OCI-LY1 (cell line): ENCODE results near the gene CCDC18.

Experiments used
- H2AFZ ChIP-seq: fragments of 200-600 bp; sonication (generic), shearing (Covaris generic); 2 replicates; pipeline ENCODE4 v1.6.0; 2014; ENCODE audit warnings: antibody characterized with exemption, mild to moderate bottlenecking, low read length
- H3F3A ChIP-seq: fragments of 200-600 bp; sonication (generic), shearing (Covaris generic); 2 replicates; pipeline ENCODE4 v1.6.0; 2014; ENCODE audit warnings: mild to moderate bottlenecking, antibody characterized with exemption, low read length, moderate library complexity; ENCODE audit not compliant: insufficient read depth
- H3K27ac ChIP-seq: fragments of 200-600 bp; sonication (generic); 2 replicates; pipeline ENCODE4 v1.5.1; 2014; ENCODE audit warnings: low read length, mixed run types, mild to moderate bottlenecking, low read depth; ENCODE audit not compliant: poor library complexity, severe bottlenecking
- H3K27me3 ChIP-seq: fragments of 200-600 bp; sonication (generic); 2 replicates; pipeline ENCODE4 v1.6.0; 2014; ENCODE audit warnings: antibody characterized with exemption, mild to moderate bottlenecking, low read length, moderate library complexity; ENCODE audit not compliant: insufficient read depth
- H3K36me3 ChIP-seq: fragments of 200-600 bp; sonication (generic); 2 replicates; pipeline ENCODE4 v1.6.1; 2014; ENCODE audit warnings: mild to moderate bottlenecking, antibody characterized with exemption, low read length, moderate library complexity, mixed read lengths; ENCODE audit not compliant: insufficient read depth
- H3K4me1 ChIP-seq: fragments of 200-600 bp; sonication (generic); 2 replicates; pipeline ENCODE4 v1.5.1; 2014; ENCODE audit warnings: mild to moderate bottlenecking, low read length, moderate library complexity; ENCODE audit not compliant: insufficient read depth, severe bottlenecking
- H3K4me2 ChIP-seq: fragments of 200-600 bp; sonication (generic), shearing (Covaris generic); 2 replicates; pipeline ENCODE4 v1.6.1; 2014; ENCODE audit warnings: low read length
- H3K4me3 ChIP-seq: fragments of 200-600 bp; sonication (generic); 2 replicates; pipeline ENCODE4 v1.5.1; 2014; ENCODE audit warnings: low read length, low read depth, mild to moderate bottlenecking, mixed read lengths; ENCODE audit not compliant: poor library complexity, severe bottlenecking
- H3K79me2 ChIP-seq: fragments of 200-600 bp; shearing (Covaris generic); 2 replicates; pipeline ENCODE4 v1.6.1; 2016; ENCODE audit warnings: mixed run types, low read length, mixed read lengths; ENCODE audit not compliant: insufficient read depth
- H3K9ac ChIP-seq: fragments of 200-600 bp; sonication (generic), shearing (Covaris generic); 2 replicates; pipeline ENCODE4 v1.6.1; 2014; ENCODE audit warnings: mild to moderate bottlenecking, low read length, mixed read lengths
- H3K9me2 ChIP-seq: fragments of 200-600 bp; sonication (generic), shearing (Covaris generic); 2 replicates; pipeline ENCODE4 v1.6.1; 2014; ENCODE audit warnings: low read depth, mild to moderate bottlenecking, low read length, mixed read lengths
- H3K9me3 ChIP-seq: fragments of 200-600 bp; shearing (Covaris generic); 2 replicates; pipeline ENCODE4 v1.6.1; 2014; ENCODE audit warnings: low read length, mixed read lengths
- H4K20me1 ChIP-seq: fragments of 200-600 bp; sonication (generic), shearing (Covaris generic); 2 replicates; pipeline ENCODE4 v1.6.0; 2016; ENCODE audit warnings: mild to moderate bottlenecking, low read length; ENCODE audit not compliant: insufficient read depth
- EZH2 ChIP-seq: fragments of 200-600 bp; sonication (generic), shearing (Covaris generic); IDR thresholded peaks from 2 replicates; pipeline ENCODE4 v1.8.0; 2017; ENCODE audit warnings: borderline replicate concordance, mixed run types, mild to moderate bottlenecking, antibody characterized with exemption, low read length, moderate library complexity, mixed read lengths
- TF ChIP-seq, protein P1 (sequence below): fragments of 200-600 bp; sonication (generic), shearing (Covaris generic); IDR thresholded peaks from 2 replicates; pipeline ENCODE4 v1.5.1; 2017; ENCODE audit warnings: mild to moderate bottlenecking, antibody characterized with exemption, low read length, moderate library complexity, mixed read lengths

Gene CCDC18

DNA sequence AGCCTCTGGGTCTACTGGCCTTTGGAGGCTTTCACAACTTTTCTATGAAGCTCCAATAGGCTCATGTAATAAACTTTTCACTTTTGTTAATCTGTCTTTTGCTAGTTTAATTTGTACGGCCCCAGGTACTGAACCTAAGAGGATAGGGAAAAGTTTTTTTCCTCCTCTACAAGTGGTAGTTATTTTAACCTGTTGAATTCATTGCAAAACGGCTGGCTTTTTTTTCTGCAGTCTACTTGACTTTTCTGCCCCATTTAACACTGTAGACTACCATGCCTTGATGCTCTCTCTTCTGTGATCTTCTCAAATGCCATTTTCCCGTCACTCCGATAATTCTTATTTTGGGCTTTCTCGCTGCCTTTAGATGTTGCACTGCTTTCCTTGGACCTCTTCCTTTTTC is 121.6 kb downstream of the CCDC18 start:
- H3K9me2 ChIP-seq, result no peaks in the 10 kb centered on the region

DNA sequence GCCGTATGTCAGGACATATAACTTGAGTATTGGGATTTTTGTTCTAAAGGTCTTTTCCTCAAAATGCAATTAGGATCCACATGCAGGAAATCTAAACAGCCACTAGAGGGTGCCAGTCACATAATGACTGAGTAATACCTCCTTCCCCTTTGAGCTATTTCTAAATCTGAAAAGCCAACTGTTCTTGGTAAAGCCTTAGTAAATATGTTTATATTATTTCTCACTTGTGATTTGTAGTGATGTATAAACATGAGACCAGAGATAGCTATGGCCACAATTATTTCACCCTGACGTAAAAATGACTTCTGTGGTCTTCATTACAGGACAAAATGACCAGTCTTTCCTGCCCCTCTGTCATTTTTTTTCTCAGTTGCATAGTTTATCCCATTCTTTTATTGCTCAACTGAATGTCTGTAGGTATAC is 124.2 kb downstream of the CCDC18 start:
- H3K9ac ChIP-seq, result no peak overlapping the region
- no peaks in the 10 kb centered on the region for H3K79me2 ChIP-seq
- no peaks in the 10 kb centered on the region for H3K27me3 ChIP-seq
- H3K27ac ChIP-seq, result no peak overlapping the region
- no peak overlapping the region for H2AFZ ChIP-seq
- H3F3A ChIP-seq, result no peaks in the 10 kb centered on the region
- no peak for TF ChIP-seq EZH2
- TF ChIP-seq, protein P1, sequence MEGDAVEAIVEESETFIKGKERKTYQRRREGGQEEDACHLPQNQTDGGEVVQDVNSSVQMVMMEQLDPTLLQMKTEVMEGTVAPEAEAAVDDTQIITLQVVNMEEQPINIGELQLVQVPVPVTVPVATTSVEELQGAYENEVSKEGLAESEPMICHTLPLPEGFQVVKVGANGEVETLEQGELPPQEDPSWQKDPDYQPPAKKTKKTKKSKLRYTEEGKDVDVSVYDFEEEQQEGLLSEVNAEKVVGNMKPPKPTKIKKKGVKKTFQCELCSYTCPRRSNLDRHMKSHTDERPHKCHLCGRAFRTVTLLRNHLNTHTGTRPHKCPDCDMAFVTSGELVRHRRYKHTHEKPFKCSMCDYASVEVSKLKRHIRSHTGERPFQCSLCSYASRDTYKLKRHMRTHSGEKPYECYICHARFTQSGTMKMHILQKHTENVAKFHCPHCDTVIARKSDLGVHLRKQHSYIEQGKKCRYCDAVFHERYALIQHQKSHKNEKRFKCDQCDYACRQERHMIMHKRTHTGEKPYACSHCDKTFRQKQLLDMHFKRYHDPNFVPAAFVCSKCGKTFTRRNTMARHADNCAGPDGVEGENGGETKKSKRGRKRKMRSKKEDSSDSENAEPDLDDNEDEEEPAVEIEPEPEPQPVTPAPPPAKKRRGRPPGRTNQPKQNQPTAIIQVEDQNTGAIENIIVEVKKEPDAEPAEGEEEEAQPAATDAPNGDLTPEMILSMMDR, result peak; percentile 94
- H3K4me2 ChIP-seq, result no peak overlapping the region
- H3K4me3 ChIP-seq, result no peak overlapping the region
- no peaks in the 10 kb centered on the region for H3K9me3 ChIP-seq
- H3K36me3 ChIP-seq, result no peaks in the 10 kb centered on the region; the same call in 1 of the 2 replicates
- no peaks in the 10 kb centered on the region for H3K9me2 ChIP-seq
- no peaks in the 10 kb centered on the region for H3K4me1 ChIP-seq
- H4K20me1 ChIP-seq, result no peaks in the 10 kb centered on the region

More for the DNA sequence above, 121.6 kb downstream of the CCDC18 start:
- no peaks in the 10 kb centered on the region for H3K79me2 ChIP-seq
- H3K4me2 ChIP-seq, result no peak overlapping the region
- H3K4me3 ChIP-seq, result no peak overlapping the region
- no peaks in the 10 kb centered on the region for H3K36me3 ChIP-seq
- H3K27me3 ChIP-seq, result no peaks in the 10 kb centered on the region
- H3K9me3 ChIP-seq, result no peaks in the 10 kb centered on the region
- no peak overlapping the region for H3K9ac ChIP-seq
- H3F3A ChIP-seq, result no peaks in the 10 kb centered on the region
- H2AFZ ChIP-seq, result no peak overlapping the region
- H4K20me1 ChIP-seq, result no peaks in the 10 kb centered on the region
- TF ChIP-seq, protein P1, result no peak
- TF ChIP-seq EZH2, result no peak
- no peaks in the 10 kb centered on the region for H3K4me1 ChIP-seq
- no peak overlapping the region for H3K27ac ChIP-seq

DNA sequence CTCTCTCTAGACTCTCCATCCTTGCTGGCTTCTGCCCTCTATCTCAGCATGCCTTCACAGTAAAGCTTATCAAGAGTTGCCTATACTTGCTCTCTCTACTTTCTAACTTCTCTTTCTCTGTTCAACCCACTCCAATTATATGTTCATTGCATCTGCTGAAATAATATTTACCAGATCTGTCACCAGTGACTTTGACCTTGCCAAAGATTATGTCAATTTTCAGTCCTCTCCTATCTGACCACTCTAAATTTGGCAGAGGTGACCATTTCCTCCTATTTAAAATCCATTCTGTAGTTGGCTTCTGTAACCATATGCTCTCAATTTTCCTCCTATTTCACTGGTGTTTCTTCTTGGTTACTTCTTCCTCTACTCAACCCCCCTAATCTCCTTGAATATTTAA is 126.4 kb downstream of the CCDC18 start:
- no peak overlapping the region for H3K27ac ChIP-seq
- H3K4me1 ChIP-seq, result no peaks in the 10 kb centered on the region
- no peak overlapping the region for H3K4me3 ChIP-seq
- H2AFZ ChIP-seq, result no peak overlapping the region
- no peaks in the 10 kb centered on the region for H3K9me3 ChIP-seq
- H3K36me3 ChIP-seq, result peaks cover 11% of the 10 kb centered on the region
- H3K27me3 ChIP-seq, result no peaks in the 10 kb centered on the region
- no peak for TF ChIP-seq EZH2
- TF ChIP-seq, protein P1, result no peak
- no peaks in the 10 kb centered on the region for H3K79me2 ChIP-seq
- H3K9ac ChIP-seq, result no peak overlapping the region
- no peaks in the 10 kb centered on the region for H3F3A ChIP-seq
- H3K4me2 ChIP-seq, result no peak overlapping the region
- no peaks in the 10 kb centered on the region for H3K9me2 ChIP-seq
- H4K20me1 ChIP-seq, result no peaks in the 10 kb centered on the region
